B cell (primary cell): ENCODE data around the gene FTMT. TPM values are rescaled to one million over a fixed set of nuclear protein-coding genes. Genes with fewer than 3 reads are reported as not detected.

ENCODE experiments used
- ATAC-seq: fragments of 200-7000 bp; cut with Tn5 transposase; one replicate; pipeline ENCODE4 v1.10.0; 2021; ENCODE audit warnings: low read depth, mild to moderate bottlenecking, moderate number of reproducible peaks, moderate library complexity
- CTCF ChIA-PET: fragments of 350-600 bp; sonication (Branson Sonifier 250); formaldehyde crosslinking; loops from one replicate; lab custom pipeline; 2021; ENCODE audit warnings: antibody characterized with exemption, inconsistent platforms; lab: Charles Lee
- POLR2A ChIA-PET: fragments of 350-600 bp; sonication (Branson Sonifier 250); formaldehyde crosslinking; loops from one replicate; lab custom pipeline; 2021; ENCODE audit warnings: antibody characterized with exemption; lab: Charles Lee
- DNase-seq: peaks from one replicate; pipeline ENCODE4 v3.0.0; 2013
- H2AFZ ChIP-seq: 2 replicates; pipeline ENCODE4 v1.6.1; 2012; ENCODE audit warnings: mild to moderate bottlenecking, low read depth, low read length; ENCODE audit not compliant: insufficient read depth, poor library complexity, severe bottlenecking
- H3K27ac ChIP-seq, 2 donors: 1 replicate in 1 of 2; 2 replicates in 1 of 2; pipeline ENCODE4 v1.5.1; 2012 to 2013; ENCODE audit warnings: low read length in 2 of 2, mild to moderate bottlenecking in 2 of 2, moderate library complexity in 1 of 2
- H3K27me3 ChIP-seq, 4 experiments: fragments of 200-600 bp in 1 of 4; sonication (generic) in 1 of 4; replicated peaks in 1 of 4; 1 replicate in 2 of 4; 2 replicates in 2 of 4; pipeline versions ENCODE4 v1.6.1 to v1.7.0; 2013 to 2016; ENCODE audit warnings: low read length in 3 of 4, mild to moderate bottlenecking in 2 of 4, mixed read lengths in 1 of 4, moderate library complexity in 1 of 4; ENCODE audit not compliant: insufficient read depth in 4 of 4, control insufficient read depth in 3 of 4; ENCODE audit errors: control extremely low read depth in 1 of 4
- H3K36me3 ChIP-seq, 2 experiments: replicated peaks in 1 of 2; 1 replicate in 1 of 2; 2 replicates in 1 of 2; pipeline versions ENCODE4 v1.6.1 to v1.7.1; 2013; ENCODE audit warnings: low read length in 1 of 2; ENCODE audit not compliant: insufficient read depth in 2 of 2, control insufficient read depth in 1 of 2; ENCODE audit errors: control extremely low read depth in 1 of 2, extremely low read depth in 1 of 2
- H3K4me1 ChIP-seq, 2 donors: fragments of 200-600 bp in 1 of 2; sonication (generic) in 1 of 2; 1 replicate in 1 of 2; 2 replicates in 1 of 2; pipeline versions ENCODE4 v1.5.1 to v1.6.1; 2013 to 2017; ENCODE audit warnings: low read length in 2 of 2; ENCODE audit not compliant: control insufficient read depth in 2 of 2, insufficient read depth in 2 of 2
- H3K4me2 ChIP-seq: replicated peaks from 2 replicates; pipeline ENCODE3; 2012; ENCODE audit warnings: mild to moderate bottlenecking, low read depth, low read length; ENCODE audit not compliant: poor library complexity, severe bottlenecking
- H3K4me3 ChIP-seq, 5 experiments: fragments of 200-600 bp in 1 of 5; sonication (generic) in 1 of 5; 1 replicate in 3 of 5; 2 replicates in 2 of 5; pipeline versions ENCODE4 v1.5.1 to v1.7.0; 2011 to 2016; ENCODE audit warnings: low read length in 4 of 5, mild to moderate bottlenecking in 4 of 5, low read depth in 2 of 5, control low read depth in 1 of 5, moderate library complexity in 1 of 5; ENCODE audit not compliant: insufficient read depth in 1 of 5; ENCODE audit errors: control extremely low read depth in 1 of 5, extremely low read depth in 1 of 5
- H3K79me2 ChIP-seq: fragments of 200-600 bp; sonication (generic); one replicate; pipeline ENCODE4 v1.6.0; 2016; ENCODE audit warnings: low read length; ENCODE audit not compliant: control insufficient read depth, insufficient read depth
- H3K9ac ChIP-seq: fragments of 200-600 bp; sonication (generic); 2 replicates; pipeline ENCODE4 v1.6.1; 2017; ENCODE audit warnings: mild to moderate bottlenecking, low read length, moderate library complexity
- H3K9me3 ChIP-seq, 3 donors: one replicate each; pipeline versions ENCODE4 v1.6.1 to v1.7.1; 2013; ENCODE audit warnings: low read length in 2 of 3; ENCODE audit not compliant: control insufficient read depth in 2 of 3, insufficient read depth in 1 of 3; ENCODE audit errors: control extremely low read depth in 1 of 3
- H4K20me1 ChIP-seq: 2 replicates; pipeline ENCODE4 v1.6.0; 2012; ENCODE audit warnings: mild to moderate bottlenecking, low read length; ENCODE audit not compliant: insufficient read depth, control insufficient read depth, poor library complexity, severe bottlenecking
- H3K27ac Mint-ChIP-seq: one replicate; pipeline ENCODE4 v1.8.0; 2021; ENCODE audit warnings: mixed read lengths
- H3K27me3 Mint-ChIP-seq: one replicate; pipeline ENCODE4 v1.8.0; 2021; ENCODE audit warnings: mixed read lengths
- H3K4me1 Mint-ChIP-seq: one replicate; pipeline ENCODE4 v1.8.0; 2021; ENCODE audit warnings: mixed read lengths
- H3K4me3 Mint-ChIP-seq: one replicate; pipeline ENCODE4 v1.8.0; 2021; ENCODE audit warnings: mixed read lengths
- H3K9me3 Mint-ChIP-seq: one replicate; pipeline ENCODE4 v1.8.0; 2022; ENCODE audit warnings: mixed read lengths; ENCODE audit not compliant: insufficient read depth
- CTCF ChIP-seq: fragments of 200-600 bp; IDR thresholded peaks from one replicate; pipeline ENCODE4 v1.8.0; 2022; ENCODE audit warnings: antibody characterized with exemption, mild to moderate bottlenecking
- EZH2 ChIP-seq: IDR thresholded peaks from 2 replicates; pipeline ENCODE4 v1.6.1; 2012; ENCODE audit warnings: borderline replicate concordance, low read depth, mild to moderate bottlenecking, moderate library complexity, low read length; ENCODE audit not compliant: insufficient read depth, poor library complexity, severe bottlenecking
- whole genome bisulfite sequencing: methylation state at CpG from one replicate; pipeline ENCODE4 v1.1.5; 2013; ENCODE audit warnings: missing lambda C conversion rate; ENCODE audit not compliant: insufficient coverage; 5-methylcytosine and 5-hydroxymethylcytosine counted together
- intact Hi-C: fragments of 100-400 bp; cut with micrococcal nuclease; formaldehyde crosslinking; loops from one replicate; pipeline ENCODE4 v1.10.0; 2022
- polyA plus RNA-seq: library from polyadenylated mRNA; depleted of rRNA; stranded (reverse); fragments of >200 nt; gene quantifications from 2 replicates; pipeline ENCODE4 v1.2.3, GENCODE V29; 2012
- total RNA-seq, 2 donors: library from RNA; stranded (reverse); fragments of 120-200 nt in 1 of 2; gene quantifications; 1 replicate in 1 of 2; 2 replicates in 1 of 2; pipeline versions ENCODE4 v1.2.3 to v1.2.4, GENCODE V29; 2013 to 2022

The FTMT gene
- total and polyA plus RNA-seq, 2 donors (not counting 1 experiment from before 2014, with no cell fraction given), result not detected

- no peak for TF ChIP-seq CTCF
- TF ChIP-seq EZH2, result no peak
Observed at GRCh38 chr5:121834021-121834420, 17.7 kb upstream of the FTMT start.

GRCh38 chr5:121841892-121842291 is 9.8 kb upstream of the FTMT start:
- Histone ChIP-seq H2AFZ (no peak overlapping the region), H3K36me3 (no peaks in the 10 kb centered on the region), H3K4me3 (no peak overlapping the region), H3K9ac (no peak overlapping the region), H3K79me2 (no peaks in the 10 kb centered on the region), H3K9me3 (no peaks in the 10 kb centered on the region), H3K4me1 (no peaks in the 10 kb centered on the region), H4K20me1 (no peaks in the 10 kb centered on the region), H3K4me2 (no peak overlapping the region), H3K27me3 (no peaks in the 10 kb centered on the region), H3K27ac (no peak overlapping the region)
- Mint-ChIP-seq H3K4me3 (no peak overlapping the region), H3K4me1 (no peaks in the 10 kb centered on the region), H3K27me3 (no peaks in the 10 kb centered on the region), H3K27ac (no peak overlapping the region), H3K9me3 (no peaks in the 10 kb centered on the region)
- TF ChIP-seq CTCF (no peak), EZH2 (no peak)
- no peak for DNase-seq
- intact Hi-C loops, result no loop called here
- POLR2A ChIA-PET, result no interaction called here
- CTCF ChIA-PET, result no interaction called here
- no peak for ATAC-seq

More at GRCh38 chr5:121834021-121834420, 17.7 kb upstream of the FTMT start:
- Mint-ChIP-seq H3K27me3 (no peaks in the 10 kb centered on the region), H3K4me1 (no peaks in the 10 kb centered on the region), H3K4me3 (no peak overlapping the region), H3K9me3 (no peaks in the 10 kb centered on the region), H3K27ac (no peak overlapping the region)
- H3K9me3 ChIP-seq, result peaks cover 0 to 4% (median 0%) of the 10 kb centered on the region in 3 donors
- no peaks in the 10 kb centered on the region for H3K79me2 ChIP-seq
- H3K4me3 ChIP-seq, result no peak overlapping the region
- H4K20me1 ChIP-seq, result no peaks in the 10 kb centered on the region
- H3K27ac ChIP-seq, result no peak overlapping the region
- H3K4me2 ChIP-seq, result no peak overlapping the region
- H2AFZ ChIP-seq, result no peak overlapping the region
- H3K36me3 ChIP-seq, result no peaks in the 10 kb centered on the region
- no peaks in the 10 kb centered on the region for H3K4me1 ChIP-seq
- H3K9ac ChIP-seq, result no peak overlapping the region
- CTCF ChIA-PET, result no interaction called here
- no peaks in the 10 kb centered on the region for H3K27me3 ChIP-seq
- ATAC-seq (no peak), DNase-seq (no peak)
- POLR2A ChIA-PET, result no interaction called here
- WGBS, result no CpG with 5 or more reads among the region's 2 CpGs
- intact Hi-C loops, result no loop called here
